WTC11 (cell line): ENCODE measurements around the gene FLOT2.

Source experiments
- CREB1 ChIP-seq: sonication (generic); formaldehyde crosslinking; IDR thresholded peaks from 2 replicates; pipeline ENCODE4 v1.8.0; 2023; ENCODE audit warnings: mild to moderate bottlenecking, missing genetic modification reagents
- CTCF ChIP-seq: fragments of 200-600 bp; IDR thresholded peaks from 2 replicates; pipeline ENCODE4 v1.8.0; 2022; ENCODE audit warnings: antibody characterized with exemption
- MAX ChIP-seq: sonication (generic); formaldehyde crosslinking; IDR thresholded peaks from 2 replicates; pipeline ENCODE4 v1.8.0; 2022; ENCODE audit warnings: mild to moderate bottlenecking, missing genetic modification reagents
- NFE2L1 ChIP-seq: sonication (generic); formaldehyde crosslinking; IDR thresholded peaks from 2 replicates; pipeline ENCODE4 v1.8.1; 2023; ENCODE audit warnings: missing genetic modification reagents
- NFYB ChIP-seq: sonication (generic); formaldehyde crosslinking; conservative IDR thresholded peaks from 2 replicates; pipeline ENCODE4 v1.8.0; 2022; ENCODE audit warnings: low read depth, missing genetic modification reagents
- NR2C2 ChIP-seq: sonication (generic); formaldehyde crosslinking; IDR thresholded peaks from 2 replicates; pipeline ENCODE4 v1.8.0; 2022; ENCODE audit warnings: mild to moderate bottlenecking, missing genetic modification reagents
- USF2 ChIP-seq: sonication (generic); formaldehyde crosslinking; IDR thresholded peaks from 2 replicates; pipeline ENCODE4 v1.8.1; 2023; ENCODE audit warnings: mild to moderate bottlenecking, missing genetic modification reagents, moderate library complexity

- no peak for TF ChIP-seq NR2C2
- TF ChIP-seq MAX, result no peak
- TF ChIP-seq NFE2L1 (CRISPR knock-in tag), result no peak
- no peak for TF ChIP-seq CTCF
- TF ChIP-seq USF2 (CRISPR knock-in tag), result no peak
- TF ChIP-seq NFYB (CRISPR knock-in tag), result no peak
- TF ChIP-seq CREB1 (CRISPR knock-in tag), result no peak
Observed at GRCh38 chr17:28911411-28912045, 14.0 kb upstream of the FLOT2 start.
